Neural progenitor cell (in vitro differentiated cells): Measurements from ENCODE around the gene RBM39. TPM values are rescaled to one million over a fixed set of nuclear protein-coding genes. Genes with fewer than 3 reads are reported as not detected.
"Not testable (repeated sequence)": the region's sequence is repeated elsewhere in the genome, so short reads cannot be mapped to it uniquely, and the experiment has no call there.

Source experiments
- DNase-seq: peaks from one replicate; pipeline ENCODE4 v3.0.0-alpha.2; 2016; ENCODE audit warnings: low spot score
- H2AFZ ChIP-seq: fragments of 200-600 bp; sonication (generic); replicated peaks from 2 replicates; pipeline ENCODE4 v1.6.1; 2016; ENCODE audit warnings: antibody characterized with exemption
- H3F3A ChIP-seq: fragments of 200-600 bp; sonication (generic); 2 replicates; pipeline ENCODE4 v1.6.1; 2016; ENCODE audit warnings: antibody characterized with exemption, low read depth
- H3K27ac ChIP-seq: fragments of 200-600 bp; sonication (generic); 2 replicates; pipeline ENCODE4 v1.5.1; 2016; ENCODE audit warnings: mild to moderate bottlenecking
- H3K27me3 ChIP-seq: fragments of 200-600 bp; sonication (generic); 2 replicates; pipeline ENCODE4 v1.6.1; 2016; ENCODE audit warnings: mild to moderate bottlenecking, moderate library complexity
- H3K36me3 ChIP-seq: fragments of 200-600 bp; sonication (generic); 2 replicates; pipeline ENCODE4 v1.5.1; 2016
- H3K4me1 ChIP-seq: fragments of 200-600 bp; sonication (generic); 2 replicates; pipeline ENCODE4 v1.6.1; 2016; ENCODE audit warnings: mixed run types
- H3K4me2 ChIP-seq: fragments of 200-600 bp; sonication (generic); 2 replicates; pipeline ENCODE4 v1.6.1; 2016
- H3K4me3 ChIP-seq: fragments of 200-600 bp; sonication (generic); 2 replicates; pipeline ENCODE4 v1.5.1; 2016
- H3K79me2 ChIP-seq: fragments of 200-600 bp; sonication (generic); 2 replicates; pipeline ENCODE4 v1.6.1; 2016; ENCODE audit warnings: low read depth
- H3K9ac ChIP-seq: fragments of 200-600 bp; sonication (generic); 2 replicates; pipeline ENCODE4 v1.6.1; 2016
- H3K9me3 ChIP-seq: fragments of 200-600 bp; sonication (generic); 2 replicates; pipeline ENCODE4 v1.5.1; 2016; ENCODE audit warnings: low read depth
- H4K20me1 ChIP-seq: fragments of 200-600 bp; sonication (generic); 2 replicates; pipeline ENCODE4 v1.6.1; 2016; ENCODE audit warnings: low read depth
- H3K27ac Mint-ChIP-seq: 3 replicates; pipeline ENCODE4 v1.8.0; 2021; ENCODE audit warnings: mixed read lengths
- H3K27me3 Mint-ChIP-seq: 2 replicates; pipeline ENCODE4 v1.8.0; 2022; ENCODE audit warnings: low read depth, mild to moderate bottlenecking, inconsistent platforms, moderate library complexity, mixed read lengths; ENCODE audit not compliant: insufficient read depth
- H3K36me3 Mint-ChIP-seq: 3 replicates; pipeline ENCODE4 v1.8.0; 2021; ENCODE audit warnings: mixed read lengths
- H3K4me1 Mint-ChIP-seq: 3 replicates; pipeline ENCODE4 v1.8.0; 2021; ENCODE audit warnings: mixed read lengths
- H3K4me3 Mint-ChIP-seq: 3 replicates; pipeline ENCODE4 v1.8.0; 2021; ENCODE audit warnings: mild to moderate bottlenecking, moderate library complexity, mixed read lengths
- H3K9me3 Mint-ChIP-seq: 3 replicates; pipeline ENCODE4 v1.8.0; 2020; ENCODE audit warnings: mixed read lengths
- EZH2 ChIP-seq: fragments of 200-600 bp; sonication (generic); IDR thresholded peaks from 2 replicates; pipeline ENCODE4 v1.6.1; 2017; ENCODE audit warnings: antibody characterized with exemption, mild to moderate bottlenecking, moderate library complexity
- EZH2phosphoT487 ChIP-seq: fragments of 200-600 bp; sonication (generic); IDR thresholded peaks from 2 replicates; pipeline ENCODE4 v1.6.1; 2017; ENCODE audit warnings: antibody characterized with exemption
- total RNA-seq: library from RNA; depleted of rRNA; stranded (reverse); fragments of >200 nt; gene quantifications from 2 replicates; pipeline ENCODE4 v1.2.3, GENCODE V29; 2015; ENCODE audit warnings: low replicate concordance
- TF ChIP-seq, protein P1 (sequence below): fragments of 200-600 bp; sonication (generic); IDR thresholded peaks from 2 replicates; pipeline ENCODE4 v1.5.1; 2017; ENCODE audit warnings: antibody characterized with exemption, mild to moderate bottlenecking

RBM39 gene
- total RNA-seq, 1 donor from 2014 or later = 555 TPM

DNA sequence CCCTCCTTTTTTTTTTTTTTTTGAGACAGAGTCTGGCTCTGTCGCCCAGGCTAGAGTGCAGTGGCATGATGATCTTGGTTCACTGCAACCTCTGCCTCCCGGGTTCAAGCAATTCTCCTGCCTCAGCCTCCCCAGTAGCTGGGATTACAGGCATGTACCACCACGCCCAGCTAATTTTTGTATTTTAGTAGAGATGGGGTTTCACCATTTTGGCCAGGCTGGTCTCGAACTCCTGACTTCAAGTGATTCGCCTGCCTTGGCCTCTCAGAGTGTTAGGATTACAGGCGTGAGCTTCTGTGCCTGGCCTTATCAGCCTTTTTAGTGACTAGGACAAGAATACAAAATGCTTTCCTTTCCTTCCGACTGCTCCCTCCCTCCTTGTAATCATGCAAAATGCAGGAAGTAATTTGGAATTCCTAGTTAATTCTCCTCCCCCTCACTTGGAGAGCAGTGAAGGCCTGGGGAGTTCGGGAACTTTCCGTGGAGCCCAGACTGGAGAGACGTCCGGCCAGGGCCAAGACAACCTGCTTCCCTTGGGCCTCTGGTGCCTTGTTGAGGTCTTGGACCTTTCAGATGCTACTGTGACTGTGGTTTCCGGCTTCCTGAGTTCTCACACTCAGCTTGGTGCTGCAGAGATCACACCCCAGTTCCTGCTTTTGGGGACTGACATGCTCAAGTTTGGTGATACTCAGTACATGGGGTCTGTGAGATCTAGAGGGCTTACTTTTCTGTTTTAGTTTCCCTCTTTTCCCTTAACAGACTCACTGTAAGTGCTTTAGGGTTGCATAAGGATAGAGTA, 25.8 kb upstream of the RBM39 start:
- peak overlapping the region; percentile 73 for H2AFZ ChIP-seq
- H3F3A ChIP-seq = peaks cover 33% of the 10 kb centered on the region
- peaks cover 7% of the 10 kb centered on the region for H3K27me3 ChIP-seq
- Mint-ChIP-seq H3K4me1 (peaks cover 29% of the 10 kb centered on the region), H3K27ac (peak overlapping the region; percentile 76), H3K4me3 (no peak overlapping the region), H3K9me3 (peaks cover 8% of the 10 kb centered on the region), H3K36me3 (no peaks in the 10 kb centered on the region), H3K27me3 (peaks cover 10% of the 10 kb centered on the region)
- H3K4me1 ChIP-seq = peaks cover 10% of the 10 kb centered on the region
- H3K27ac ChIP-seq = no peak overlapping the region
- H3K36me3 ChIP-seq = no peaks in the 10 kb centered on the region
- no peak overlapping the region for H3K9ac ChIP-seq
- H3K9me3 ChIP-seq = no peaks in the 10 kb centered on the region
- peaks cover 6% of the 10 kb centered on the region for H4K20me1 ChIP-seq
- H3K79me2 ChIP-seq = peaks cover 8% of the 10 kb centered on the region
- H3K4me2 ChIP-seq = no peak overlapping the region
- no peak overlapping the region for H3K4me3 ChIP-seq
- no peak for TF ChIP-seq EZH2
- TF ChIP-seq EZH2phosphoT487 = no peak
- TF ChIP-seq, protein P1, sequence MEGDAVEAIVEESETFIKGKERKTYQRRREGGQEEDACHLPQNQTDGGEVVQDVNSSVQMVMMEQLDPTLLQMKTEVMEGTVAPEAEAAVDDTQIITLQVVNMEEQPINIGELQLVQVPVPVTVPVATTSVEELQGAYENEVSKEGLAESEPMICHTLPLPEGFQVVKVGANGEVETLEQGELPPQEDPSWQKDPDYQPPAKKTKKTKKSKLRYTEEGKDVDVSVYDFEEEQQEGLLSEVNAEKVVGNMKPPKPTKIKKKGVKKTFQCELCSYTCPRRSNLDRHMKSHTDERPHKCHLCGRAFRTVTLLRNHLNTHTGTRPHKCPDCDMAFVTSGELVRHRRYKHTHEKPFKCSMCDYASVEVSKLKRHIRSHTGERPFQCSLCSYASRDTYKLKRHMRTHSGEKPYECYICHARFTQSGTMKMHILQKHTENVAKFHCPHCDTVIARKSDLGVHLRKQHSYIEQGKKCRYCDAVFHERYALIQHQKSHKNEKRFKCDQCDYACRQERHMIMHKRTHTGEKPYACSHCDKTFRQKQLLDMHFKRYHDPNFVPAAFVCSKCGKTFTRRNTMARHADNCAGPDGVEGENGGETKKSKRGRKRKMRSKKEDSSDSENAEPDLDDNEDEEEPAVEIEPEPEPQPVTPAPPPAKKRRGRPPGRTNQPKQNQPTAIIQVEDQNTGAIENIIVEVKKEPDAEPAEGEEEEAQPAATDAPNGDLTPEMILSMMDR = no peak
- peak; percentile 11 for DNase-seq

DNA sequence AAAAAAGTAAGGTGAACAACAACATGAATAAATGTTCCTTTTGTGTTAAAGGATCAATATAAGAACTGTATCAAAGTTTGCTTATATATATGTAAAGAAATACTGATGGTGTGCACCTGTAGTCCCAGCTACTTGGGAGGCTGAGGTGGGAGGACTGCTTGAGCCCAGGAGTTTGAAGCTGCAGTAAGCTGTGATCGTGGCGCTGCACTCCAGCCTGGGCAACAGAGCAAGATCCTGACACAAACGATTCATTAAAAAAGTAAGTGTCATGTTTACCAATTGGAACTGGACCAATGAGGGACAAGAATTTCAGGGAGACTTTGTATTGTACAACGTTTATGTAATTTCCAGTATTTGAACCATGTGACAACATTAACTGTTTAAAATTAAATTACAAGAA, 24.8 kb upstream of the RBM39 start:
- H3K36me3 Mint-ChIP-seq = no peaks in the 10 kb centered on the region
- Histone ChIP-seq H4K20me1 (no peaks in the 10 kb centered on the region), H3K27ac (no peak overlapping the region), H3K27me3 (peaks cover 7% of the 10 kb centered on the region), H3K4me3 (no peak overlapping the region), H3F3A (peaks cover 27% of the 10 kb centered on the region), H3K9ac (no peak overlapping the region), H3K36me3 (no peaks in the 10 kb centered on the region), H3K4me2 (no peak overlapping the region), H2AFZ (no peak overlapping the region), H3K9me3 (no peaks in the 10 kb centered on the region), H3K4me1 (peaks cover 7% of the 10 kb centered on the region), H3K79me2 (no peaks in the 10 kb centered on the region)
- H3K27me3 Mint-ChIP-seq = peaks cover 10% of the 10 kb centered on the region
- H3K4me3 Mint-ChIP-seq = no peak overlapping the region
- no peak for DNase-seq
- H3K27ac Mint-ChIP-seq = no peak overlapping the region
- peaks cover 8% of the 10 kb centered on the region for H3K9me3 Mint-ChIP-seq
- TF ChIP-seq EZH2 (no peak), EZH2phosphoT487 (no peak)
- TF ChIP-seq, protein P1 = no peak
- H3K4me1 Mint-ChIP-seq = peaks cover 27% of the 10 kb centered on the region

- peaks cover 22% of the 10 kb centered on the region for H3F3A ChIP-seq
- not testable (repeated sequence) for H2AFZ ChIP-seq, H3K4me3 Mint-ChIP-seq, H3K9ac ChIP-seq, H3K4me1 ChIP-seq, H3K27me3 Mint-ChIP-seq, DNase-seq, H4K20me1 ChIP-seq, H3K4me2 ChIP-seq, H3K27ac Mint-ChIP-seq, H3K4me3 ChIP-seq, H3K36me3 Mint-ChIP-seq, H3K27me3 ChIP-seq, H3K27ac ChIP-seq, H3K79me2 ChIP-seq, H3K9me3 ChIP-seq, H3K9me3 Mint-ChIP-seq, H3K36me3 ChIP-seq
- peaks cover 20% of the 10 kb centered on the region for H3K4me1 Mint-ChIP-seq
Measured at GRCh38 chr20:35764936-35765335, 22.9 kb upstream of the RBM39 start.

GRCh38 chr20:35762461-35762860, 20.4 kb upstream of the RBM39 start:
- no peak overlapping the region for H3K27ac Mint-ChIP-seq
- no peaks in the 10 kb centered on the region for H3K4me1 ChIP-seq
- no peaks in the 10 kb centered on the region for H4K20me1 ChIP-seq
- H3K36me3 Mint-ChIP-seq = no peaks in the 10 kb centered on the region
- H2AFZ ChIP-seq = no peak overlapping the region
- H3K9ac ChIP-seq = no peak overlapping the region
- H3K27ac ChIP-seq = no peak overlapping the region
- H3K4me1 Mint-ChIP-seq = peaks cover 3% of the 10 kb centered on the region
- TF ChIP-seq, protein P1 = no peak
- no peak for TF ChIP-seq EZH2
- no peak for TF ChIP-seq EZH2phosphoT487
- peaks cover 2% of the 10 kb centered on the region for H3K27me3 Mint-ChIP-seq
- H3K4me3 Mint-ChIP-seq = no peak overlapping the region
- no peaks in the 10 kb centered on the region for H3K79me2 ChIP-seq
- H3K9me3 ChIP-seq = no peaks in the 10 kb centered on the region
- H3K36me3 ChIP-seq = no peaks in the 10 kb centered on the region
- H3K27me3 ChIP-seq = no peaks in the 10 kb centered on the region
- no peak for DNase-seq
- no peaks in the 10 kb centered on the region for H3F3A ChIP-seq
- no peaks in the 10 kb centered on the region for H3K9me3 Mint-ChIP-seq
- no peak overlapping the region for H3K4me3 ChIP-seq
- no peak overlapping the region for H3K4me2 ChIP-seq

DNA sequence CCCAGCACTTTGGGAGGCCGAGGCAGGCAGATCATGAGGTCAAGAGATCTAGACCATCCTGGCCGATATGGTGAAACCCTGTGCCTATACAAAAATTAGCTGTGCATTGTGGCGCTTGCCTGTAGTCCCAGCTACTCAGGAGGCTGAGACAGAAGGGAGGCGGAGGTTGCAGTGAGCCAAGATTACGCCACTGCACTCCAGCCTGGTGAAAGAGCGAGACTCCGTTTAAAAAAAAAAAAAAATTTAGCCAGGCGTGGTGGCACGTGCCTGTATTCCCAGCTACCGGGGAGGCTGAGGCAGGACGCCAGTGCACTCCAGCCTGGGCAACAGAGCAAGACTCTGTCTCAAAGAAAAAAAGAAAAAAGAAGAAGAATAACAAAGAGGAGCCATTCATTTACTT, 19.5 kb upstream of the RBM39 start:
- H3K27me3 Mint-ChIP-seq = not testable (repeated sequence)

More for the DNA sequence above, 19.5 kb upstream of the RBM39 start:
- H3F3A ChIP-seq, H3K79me2 ChIP-seq, H3K9me3 Mint-ChIP-seq, H3K4me1 ChIP-seq, H3K4me3 Mint-ChIP-seq, H3K36me3 Mint-ChIP-seq, H2AFZ ChIP-seq, H3K9me3 ChIP-seq, H3K4me1 Mint-ChIP-seq, H3K27ac ChIP-seq, H3K9ac ChIP-seq, H3K27ac Mint-ChIP-seq, DNase-seq, H3K4me2 ChIP-seq, H3K36me3 ChIP-seq, H3K27me3 ChIP-seq, H3K4me3 ChIP-seq, H4K20me1 ChIP-seq: not testable (repeated sequence)
